Fibroblast of lung (primary cell): Measurements from ENCODE around the gene SESN2.

Experiments used
- EZH2 ChIP-seq: IDR thresholded peaks from 2 replicates; pipeline ENCODE4 v1.5.1; 2012; ENCODE audit warnings: low read length, control low read depth, mild to moderate bottlenecking; ENCODE audit errors: missing control alignments
- TF ChIP-seq, protein P1 (sequence below), 2 donors: IDR thresholded peaks in 1 of 2; conservative IDR thresholded peaks in 1 of 2; 1 replicate in 1 of 2; 2 replicates in 1 of 2; pipeline ENCODE4 v1.5.1; 2011 to 2012; ENCODE audit warnings: low read length in 2 of 2, control low read depth in 1 of 2, inconsistent platforms in 1 of 2, low read depth in 1 of 2, mild to moderate bottlenecking in 1 of 2

DNA sequence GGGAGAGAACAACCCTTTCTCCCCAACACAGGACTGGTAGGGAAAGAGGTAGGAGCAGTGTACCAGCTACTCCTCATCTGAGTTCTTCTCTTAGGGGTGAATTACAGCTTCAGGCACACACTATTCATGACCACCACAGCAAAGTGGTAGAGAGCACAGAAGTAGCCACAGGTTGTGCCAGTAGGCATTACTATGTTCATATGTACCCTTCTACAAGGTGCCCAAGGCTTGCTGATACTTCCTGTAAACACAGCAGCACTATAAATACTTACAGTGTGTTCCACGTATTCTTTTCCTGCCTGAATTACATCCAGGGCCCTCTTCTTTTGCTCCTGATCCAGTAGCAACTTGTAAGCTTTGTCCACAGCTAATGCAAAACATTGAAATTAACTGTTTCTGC is 49.6 kb upstream of the SESN2 start:
- TF ChIP-seq, protein P1, sequence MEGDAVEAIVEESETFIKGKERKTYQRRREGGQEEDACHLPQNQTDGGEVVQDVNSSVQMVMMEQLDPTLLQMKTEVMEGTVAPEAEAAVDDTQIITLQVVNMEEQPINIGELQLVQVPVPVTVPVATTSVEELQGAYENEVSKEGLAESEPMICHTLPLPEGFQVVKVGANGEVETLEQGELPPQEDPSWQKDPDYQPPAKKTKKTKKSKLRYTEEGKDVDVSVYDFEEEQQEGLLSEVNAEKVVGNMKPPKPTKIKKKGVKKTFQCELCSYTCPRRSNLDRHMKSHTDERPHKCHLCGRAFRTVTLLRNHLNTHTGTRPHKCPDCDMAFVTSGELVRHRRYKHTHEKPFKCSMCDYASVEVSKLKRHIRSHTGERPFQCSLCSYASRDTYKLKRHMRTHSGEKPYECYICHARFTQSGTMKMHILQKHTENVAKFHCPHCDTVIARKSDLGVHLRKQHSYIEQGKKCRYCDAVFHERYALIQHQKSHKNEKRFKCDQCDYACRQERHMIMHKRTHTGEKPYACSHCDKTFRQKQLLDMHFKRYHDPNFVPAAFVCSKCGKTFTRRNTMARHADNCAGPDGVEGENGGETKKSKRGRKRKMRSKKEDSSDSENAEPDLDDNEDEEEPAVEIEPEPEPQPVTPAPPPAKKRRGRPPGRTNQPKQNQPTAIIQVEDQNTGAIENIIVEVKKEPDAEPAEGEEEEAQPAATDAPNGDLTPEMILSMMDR (conservative IDR thresholded peaks at IDR 0.05 in 1 of 2, IDR thresholded peaks at IDR 0.05 in 1 of 2; ENCODE audit: low read depth in 1 of 2, low read length in 2 of 2) = no peak
- no peak for TF ChIP-seq EZH2
